Brain microvascular endothelial cell (primary cell): ENCODE measurements around the gene PSMD9.

Experiments used
- DNase-seq: peaks from one replicate; pipeline ENCODE4 v3.0.0-alpha.2; 2020
- H3K27ac ChIP-seq: fragments of 250-450 bp; sonication (Bioruptor Pico); 2 replicates; pipeline ENCODE4 v1.5.1; 2020; ENCODE audit warnings: mild to moderate bottlenecking, moderate library complexity
- H3K27me3 ChIP-seq: fragments of 250-450 bp; sonication (Bioruptor Pico); replicated peaks from 2 replicates; pipeline ENCODE4 v1.5.1; 2020; ENCODE audit warnings: mild to moderate bottlenecking
- H3K36me3 ChIP-seq: fragments of 250-450 bp; sonication (Bioruptor Pico); replicated peaks from 2 replicates; pipeline ENCODE4 v1.5.1; 2020; ENCODE audit warnings: mild to moderate bottlenecking
- H3K4me3 ChIP-seq: 2 replicates; pipeline ENCODE4 v1.5.1; 2011; ENCODE audit warnings: low read depth, mild to moderate bottlenecking, control low read depth, low read length, moderate library complexity
- CTCF ChIP-seq: IDR thresholded peaks from 2 replicates; pipeline ENCODE4 v1.5.1; 2011; ENCODE audit warnings: low read depth, mild to moderate bottlenecking, moderate library complexity, low read length, control low read depth, inconsistent platforms; ENCODE audit errors: missing control alignments
- in situ Hi-C: cut with HindIII; loops from 2 replicates; pipeline ENCODE4 v1.10.0; 2017; ENCODE audit warnings: low sequenced_read_pairs, low pct_ligation_motif_present

PSMD9 gene

GRCh38 chr12:121949648-121950397 lies 61.2 kb downstream of the PSMD9 start:
- DNase-seq = peak; percentile 94
- no peak for TF ChIP-seq CTCF
- Histone ChIP-seq H3K36me3 (no peaks in the 10 kb centered on the region), H3K27ac (peak overlapping the region; percentile 60), H3K27me3 (no peaks in the 10 kb centered on the region), H3K4me3 (no peak overlapping the region)
- in situ Hi-C loops = no loop called here

GRCh38 chr12:121953117-121953692 lies 64.6 kb downstream of the PSMD9 start:
- in situ Hi-C loops = no loop called here
- DNase-seq = no peak
- no peaks in the 10 kb centered on the region for H3K36me3 ChIP-seq
- no peak overlapping the region for H3K27ac ChIP-seq
- H3K27me3 ChIP-seq = no peaks in the 10 kb centered on the region
- no peak overlapping the region for H3K4me3 ChIP-seq
- no peak for TF ChIP-seq CTCF

- H3K36me3 ChIP-seq = peaks cover 3% of the 10 kb centered on the region
- H3K4me3 ChIP-seq = no peak overlapping the region
- DNase-seq = no peak
- no peaks in the 10 kb centered on the region for H3K27me3 ChIP-seq
- no peak overlapping the region for H3K27ac ChIP-seq
- in situ Hi-C loops = no loop called here
- TF ChIP-seq CTCF = no peak
Observed at GRCh38 chr12:121953695-121954094, 65.1 kb downstream of the PSMD9 start.

- TF ChIP-seq CTCF = peak; percentile 81
- in situ Hi-C loops = no loop called here
- Histone ChIP-seq H3K36me3 (peaks cover 3% of the 10 kb centered on the region), H3K4me3 (no peak overlapping the region), H3K27me3 (no peaks in the 10 kb centered on the region), H3K27ac (no peak overlapping the region)
- DNase-seq = no peak
Observed at GRCh38 chr12:121955258-121956237, 67.0 kb downstream of the PSMD9 start.

GRCh38 chr12:121957861-121958515 lies 69.4 kb downstream of the PSMD9 start:
- H3K4me3 ChIP-seq = no peak overlapping the region
- H3K27ac ChIP-seq = no peak overlapping the region
- in situ Hi-C loops = no loop called here
- no peaks in the 10 kb centered on the region for H3K27me3 ChIP-seq
- peaks cover 5% of the 10 kb centered on the region for H3K36me3 ChIP-seq
- no peak for TF ChIP-seq CTCF
- DNase-seq = no peak
